Stimulated activated CD8-positive, alpha-beta memory T cell treated with anti-CD3 and anti-CD28 coated beads, Interleukin-2, amount 100 ng/mL, for 1 hour (primary cell): ENCODE results near the gene TBCB.
A peak's percentile ranks its signal among the peaks of the same experiment; 100 is the strongest.
"Not testable (repeated sequence)": the region's sequence is repeated elsewhere in the genome, so short reads cannot be mapped to it uniquely, and the experiment has no call there.

Experiments
- DNase-seq, 2 donors: peaks; one replicate each; pipeline ENCODE4 v3.0.0-alpha.2; 2020; ENCODE audit warnings: low read depth in 2 of 2

TBCB gene

GRCh38 chr19:36101550-36102327, 13.5 kb upstream of the TBCB start:
- DNase-seq, result no peak

GRCh38 chr19:36103040-36103626, 12.1 kb upstream of the TBCB start:
- no peak for DNase-seq

DNA sequence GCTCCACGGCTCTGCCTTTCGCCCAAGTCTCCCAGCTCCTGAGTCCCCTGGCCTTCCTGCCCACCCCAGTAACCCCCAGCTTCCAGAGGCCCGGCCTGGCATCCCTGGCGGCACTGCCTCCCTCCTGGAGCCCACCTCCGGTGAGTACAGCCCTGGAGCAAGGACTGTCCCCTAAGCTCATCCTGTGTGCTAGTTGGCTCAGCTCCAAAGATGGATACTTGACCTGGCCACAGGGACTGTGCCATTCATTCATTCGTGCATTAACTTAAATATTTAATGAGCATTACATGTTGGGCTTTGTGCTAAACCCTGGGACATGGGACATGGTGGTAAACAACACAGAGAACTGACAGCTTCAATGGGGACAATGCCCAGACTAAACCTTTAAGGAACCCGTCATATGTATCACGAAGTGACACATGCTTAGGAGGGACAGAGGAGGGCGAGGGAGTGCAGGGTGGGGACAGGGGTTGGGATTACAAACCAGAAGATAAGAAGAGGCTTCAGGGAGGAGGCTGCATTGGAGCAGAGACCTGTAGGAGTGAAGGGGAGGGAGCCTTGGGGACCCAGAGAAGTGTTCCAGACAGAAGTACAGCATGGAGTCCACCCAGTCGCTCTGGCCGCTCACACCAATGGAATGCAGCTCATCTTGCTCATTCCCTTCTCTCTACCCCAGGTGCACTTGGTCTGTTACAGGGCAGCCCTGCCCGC, 11.3 kb upstream of the TBCB start:
- no peak for DNase-seq

- no peak for DNase-seq
Observed at GRCh38 chr19:36106441-36106840, 8.8 kb upstream of the TBCB start.

- no peak for DNase-seq
Observed at GRCh38 chr19:36106991-36107390, 8.3 kb upstream of the TBCB start.

- no peak for DNase-seq
Observed at GRCh38 chr19:36108684-36109083, 6.6 kb upstream of the TBCB start.

GRCh38 chr19:36110487-36111199, 4.6 kb upstream of the TBCB start, which contains the start of gene OVOL3:
Gene OVOL3, plus strand, starts transcription at chr19:36111143. Its CDS starts 60 bp downstream, at chr19:36111203.
- DNase-seq, result no peak

GRCh38 chr19:36111200-36111539, 4.1 kb upstream of the TBCB start:
- DNase-seq, result no peak

DNA sequence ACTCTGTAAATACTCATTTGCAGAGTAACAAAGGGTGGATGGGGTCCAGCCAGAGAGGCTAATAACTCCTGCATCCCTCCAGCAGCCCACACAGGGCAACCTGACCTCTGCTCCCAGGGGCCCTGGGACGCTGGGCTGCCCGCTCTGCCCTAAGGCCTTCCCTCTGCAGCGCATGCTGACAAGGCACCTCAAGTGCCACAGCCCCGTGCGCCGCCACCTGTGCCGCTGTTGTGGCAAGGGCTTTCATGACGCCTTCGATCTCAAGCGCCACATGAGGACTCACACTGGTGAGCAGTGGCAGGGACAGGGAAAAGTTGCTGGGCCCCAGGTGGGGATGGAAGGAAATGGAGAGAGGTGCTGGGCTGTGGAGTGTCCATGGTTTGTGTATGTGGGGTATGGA, 2.6 kb upstream of the TBCB start:
- DNase-seq, result no peak

GRCh38 chr19:36113425-36113824, 1.8 kb upstream of the TBCB start:
- DNase-seq, result no peak

DNA sequence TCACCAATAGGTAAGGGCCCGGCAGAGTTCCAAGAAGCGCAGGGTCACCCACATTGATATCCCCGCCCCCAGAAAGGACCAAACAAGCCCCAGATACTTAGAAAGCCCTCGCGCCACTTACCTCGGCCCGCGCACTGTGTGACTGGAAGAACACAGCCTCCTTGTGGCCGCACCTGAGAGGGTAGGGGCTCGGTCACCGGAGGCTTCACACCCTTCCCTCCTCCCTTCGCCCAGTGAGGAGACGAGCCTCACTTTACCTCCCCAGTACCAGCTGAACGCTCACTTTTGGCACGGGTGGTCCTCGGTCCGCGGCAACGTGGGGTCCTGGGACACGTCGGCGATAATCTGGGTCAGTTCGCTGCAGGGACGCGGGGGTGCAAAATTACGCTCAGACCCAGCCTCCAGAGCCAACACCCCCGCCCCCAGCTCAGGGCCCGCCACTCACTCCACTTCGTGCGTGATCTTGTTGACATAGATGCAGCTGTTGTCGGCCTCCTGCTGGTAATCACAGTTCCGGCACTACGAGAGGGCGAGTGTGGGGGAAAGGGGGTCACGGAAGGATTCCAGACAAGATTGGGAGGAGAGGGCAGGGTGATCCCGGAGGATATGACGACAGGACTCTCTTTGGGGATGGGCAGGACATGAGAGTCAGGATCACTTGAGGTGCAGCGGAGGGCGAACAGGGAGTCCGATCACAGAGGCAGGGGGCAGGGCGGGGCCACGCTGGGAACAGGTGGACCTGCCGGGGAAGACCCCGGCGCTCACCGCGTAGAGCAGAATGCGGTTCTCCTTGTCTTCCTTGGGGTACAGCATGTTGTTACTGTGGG, 1.2 kb upstream of the TBCB start:
- DNase-seq, result no peak

- DNase-seq, result peak; percentile 96 to 97
Observed at GRCh38 chr19:36114721-36115452, 381 bp upstream of the TBCB start, which contains the start of gene POLR2I. Gene POLR2I, minus strand, starts transcription at chr19:36114875. Its CDS starts 19 bp downstream, at chr19:36114856.

DNA sequence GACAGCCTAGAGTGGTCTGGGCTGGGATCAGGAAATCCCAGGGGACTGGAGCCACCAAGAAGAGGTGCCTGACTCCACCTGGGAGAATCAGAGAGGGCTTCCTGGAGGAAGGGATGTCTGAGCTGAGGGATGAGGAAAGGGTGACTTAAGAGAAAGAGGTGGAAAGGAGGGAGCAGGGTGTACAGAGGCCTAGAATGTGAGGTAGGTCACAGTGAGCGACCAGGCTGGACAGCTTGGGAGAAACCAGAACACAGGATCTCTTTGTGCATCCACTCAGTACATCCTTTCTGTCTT, 1.0 kb downstream of the TBCB start:
- no peak for DNase-seq

GRCh38 chr19:36120092-36120983, 5.1 kb downstream of the TBCB start:
- DNase-seq, result no peak

DNA sequence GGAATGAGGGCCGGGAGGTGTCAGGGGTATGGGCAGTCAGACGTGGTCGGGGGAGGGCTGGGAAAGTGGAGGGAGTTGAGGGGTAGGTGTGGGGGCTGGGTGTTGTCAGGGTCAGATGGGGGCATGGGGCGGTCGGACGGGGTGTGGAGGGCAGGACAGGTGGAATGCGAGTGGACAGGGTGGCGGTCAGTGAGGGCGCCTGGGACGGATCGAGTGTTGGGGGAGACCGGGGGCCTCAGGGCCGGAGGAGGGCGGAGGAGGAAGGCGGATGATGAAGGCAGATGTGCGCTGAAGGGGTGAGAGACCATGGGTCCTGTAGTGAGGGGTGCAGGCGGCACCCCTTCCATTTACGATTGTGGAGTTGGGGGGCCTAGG, 5.7 kb downstream of the TBCB start:
- no peak for DNase-seq

DNA sequence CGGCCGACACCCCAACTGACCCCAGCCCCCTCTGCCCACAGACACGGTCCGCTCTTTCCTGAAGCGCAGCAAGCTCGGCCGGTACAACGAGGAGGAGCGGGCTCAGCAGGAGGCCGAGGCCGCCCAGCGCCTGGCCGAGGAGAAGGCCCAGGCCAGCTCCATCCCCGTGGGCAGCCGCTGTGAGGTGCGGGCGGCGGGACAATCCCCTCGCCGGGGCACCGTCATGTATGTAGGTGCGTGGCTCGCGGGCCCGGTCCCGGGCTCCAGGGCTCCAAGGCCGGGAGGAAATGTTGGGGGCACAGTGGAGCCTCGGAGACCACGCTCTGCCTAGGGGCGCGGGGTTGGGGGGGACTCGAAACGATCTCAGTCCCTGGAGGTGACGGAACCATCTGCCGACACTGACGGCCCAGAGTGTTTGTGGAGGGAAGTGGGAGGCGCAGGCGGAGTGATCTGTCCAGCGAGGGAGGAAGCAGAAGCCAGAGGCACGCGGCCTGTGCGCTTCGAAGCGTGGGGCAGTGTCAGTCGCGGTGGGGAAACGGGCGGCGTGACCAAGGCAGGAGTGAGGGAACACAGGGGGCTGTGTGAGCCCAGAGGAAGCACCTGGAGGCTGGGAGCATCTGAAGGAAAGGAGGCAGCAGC, 6.3 kb downstream of the TBCB start:
- no peak for DNase-seq

GRCh38 chr19:36125557-36125956, 10.3 kb downstream of the TBCB start:
- DNase-seq, result no peak

- no peak for DNase-seq
Observed at GRCh38 chr19:36128392-36128736, 13.1 kb downstream of the TBCB start.

DNA sequence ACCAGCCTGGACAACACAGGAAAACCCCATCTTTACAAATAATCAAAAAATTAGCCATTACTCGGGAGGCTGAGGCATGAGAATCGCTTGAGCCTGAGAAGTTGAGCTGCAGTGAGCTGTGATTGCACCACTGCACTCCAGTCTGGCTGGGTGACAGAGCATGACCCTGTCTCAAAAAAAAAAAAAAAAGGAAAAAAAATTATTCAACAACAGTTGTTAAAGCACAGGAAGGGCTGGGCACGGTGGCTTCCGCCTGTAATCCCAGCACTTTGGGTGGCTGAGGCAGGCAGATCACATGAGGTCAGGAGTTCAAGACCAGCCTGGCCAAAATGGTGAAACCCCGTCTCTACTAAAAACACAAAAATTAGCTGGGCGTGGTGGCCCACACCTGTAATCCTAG, 16.0 kb downstream of the TBCB start:
- not testable (repeated sequence) for DNase-seq
